ENCODE data around the gene TFR2. TPM values are rescaled to one million over a fixed set of nuclear protein-coding genes. Genes with fewer than 3 reads are reported as not detected.

Gene TFR2
- total and polyA plus RNA-seq, 2 of the 13 experiments (the other 11 are each of a cell fraction or from before 2014, with no cell fraction given), result 36.9 to 64.2 TPM

- TF ChIP-seq RFXANK (CRISPR knock-in tag; IDR thresholded peaks at IDR 0.05) (no peak), ZBTB33 (CRISPR knock-in tag; IDR thresholded peaks at IDR 0.05) (no peak), SIX1 (CRISPR knock-in tag; IDR thresholded peaks at IDR 0.05; ENCODE audit: borderline replicate concordance) (no peak), U2AF2 (IDR thresholded peaks at IDR 0.05; ENCODE audit: low read depth, low read length) (peak; percentile 67; the same call in 1 of the 2 replicates), ZNF512 (CRISPR knock-in tag; IDR thresholded peaks at IDR 0.05) (no peak), MEF2D (CRISPR knock-in tag; IDR thresholded peaks at IDR 0.05) (no peak), NPAS2 (CRISPR knock-in tag; IDR thresholded peaks at IDR 0.05; ENCODE audit: borderline replicate concordance) (no peak), ZFP36 (IDR thresholded peaks at IDR 0.05; ENCODE audit: borderline replicate concordance, low read depth, low read length, partially characterized antibody) (no peak), ZNF34 (CRISPR knock-in tag; IDR thresholded peaks at IDR 0.05; ENCODE audit: borderline replicate concordance) (no peak), CEBPB (IDR thresholded peaks at IDR 0.05; ENCODE audit: borderline replicate concordance, low read depth, low read length) (no peak), GTF3A (CRISPR knock-in tag; conservative IDR thresholded peaks at IDR 0.05) (no peak), ZNF773 (CRISPR knock-in tag; IDR thresholded peaks at IDR 0.05; ENCODE audit: borderline replicate concordance) (no peak), ZNF12 (CRISPR knock-in tag; IDR thresholded peaks at IDR 0.05) (no peak), KIAA2018 (CRISPR knock-in tag; IDR thresholded peaks at IDR 0.05; ENCODE audit: borderline replicate concordance) (no peak)
These were observed 70.2 kb downstream of the TFR2 start (continued) for GRCh38 chr7:100570954-100571828.
